Measurements from ENCODE around the gene CSNK2A1. TPM values are rescaled to one million over a fixed set of nuclear protein-coding genes. Genes with fewer than 3 reads are reported as not detected.

CSNK2A1 gene
- total RNA-seq, 1 donor from 2014 or later: 128 TPM

DNA sequence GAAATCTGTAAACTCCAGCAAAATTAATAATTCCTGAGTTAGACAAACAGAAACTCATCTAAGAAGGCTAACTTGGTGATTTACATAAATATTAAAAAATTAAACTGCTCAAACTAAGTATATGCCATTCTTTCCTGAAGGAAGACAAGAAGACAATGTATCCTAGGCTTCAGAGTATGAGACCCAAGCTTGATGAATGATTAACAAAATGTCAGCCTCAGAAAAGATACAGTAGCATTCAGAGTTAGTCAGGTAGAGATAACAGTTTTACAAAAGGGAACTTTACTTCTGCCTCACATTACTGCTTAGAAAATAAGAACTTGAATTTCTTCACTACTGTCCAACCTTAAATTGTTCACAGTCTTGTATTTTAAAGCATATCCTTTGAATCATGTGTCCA is 12.0 kb downstream of the CSNK2A1 start:
- DNase-seq (ENCODE audit: low spot score): no peak
- Mint-ChIP-seq H3K9me3 (ENCODE audit: unreplicated experiment) (no peaks in the 10 kb centered on the region), H3K27ac (ENCODE audit: unreplicated experiment) (no peak overlapping the region), H3K4me3 (ENCODE audit: unreplicated experiment) (no peak overlapping the region), H3K27me3 (ENCODE audit: unreplicated experiment) (peaks cover 2% of the 10 kb centered on the region), H3K4me1 (ENCODE audit: unreplicated experiment) (peaks cover 3% of the 10 kb centered on the region), H3K36me3 (ENCODE audit: low read depth, unreplicated experiment) (peaks cover 15% of the 10 kb centered on the region)
- TF ChIP-seq, protein P1, sequence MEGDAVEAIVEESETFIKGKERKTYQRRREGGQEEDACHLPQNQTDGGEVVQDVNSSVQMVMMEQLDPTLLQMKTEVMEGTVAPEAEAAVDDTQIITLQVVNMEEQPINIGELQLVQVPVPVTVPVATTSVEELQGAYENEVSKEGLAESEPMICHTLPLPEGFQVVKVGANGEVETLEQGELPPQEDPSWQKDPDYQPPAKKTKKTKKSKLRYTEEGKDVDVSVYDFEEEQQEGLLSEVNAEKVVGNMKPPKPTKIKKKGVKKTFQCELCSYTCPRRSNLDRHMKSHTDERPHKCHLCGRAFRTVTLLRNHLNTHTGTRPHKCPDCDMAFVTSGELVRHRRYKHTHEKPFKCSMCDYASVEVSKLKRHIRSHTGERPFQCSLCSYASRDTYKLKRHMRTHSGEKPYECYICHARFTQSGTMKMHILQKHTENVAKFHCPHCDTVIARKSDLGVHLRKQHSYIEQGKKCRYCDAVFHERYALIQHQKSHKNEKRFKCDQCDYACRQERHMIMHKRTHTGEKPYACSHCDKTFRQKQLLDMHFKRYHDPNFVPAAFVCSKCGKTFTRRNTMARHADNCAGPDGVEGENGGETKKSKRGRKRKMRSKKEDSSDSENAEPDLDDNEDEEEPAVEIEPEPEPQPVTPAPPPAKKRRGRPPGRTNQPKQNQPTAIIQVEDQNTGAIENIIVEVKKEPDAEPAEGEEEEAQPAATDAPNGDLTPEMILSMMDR (IDR thresholded peaks at IDR 0.05; ENCODE audit: unreplicated experiment): no peak

DNA sequence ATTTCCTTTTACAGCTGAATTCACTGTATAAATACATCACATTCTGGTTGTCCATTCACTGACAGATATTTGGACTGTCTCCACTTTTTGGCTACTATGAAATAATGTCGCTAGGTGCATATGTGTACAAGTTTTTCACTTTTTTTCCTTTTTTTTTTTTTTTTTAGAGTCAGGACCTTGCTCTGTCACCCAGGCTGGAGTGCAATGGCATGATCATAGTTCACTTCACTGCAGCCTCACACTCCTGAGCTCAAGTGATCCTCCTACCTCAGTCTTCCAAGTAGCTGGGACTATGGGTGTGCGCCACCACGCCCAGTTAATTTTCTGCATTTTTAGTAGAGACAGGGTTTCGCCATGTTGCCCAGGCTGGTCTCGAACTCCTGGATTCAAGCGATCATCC is 13.3 kb downstream of the CSNK2A1 start:
- Mint-ChIP-seq H3K36me3 (ENCODE audit: low read depth, unreplicated experiment) (peaks cover 15% of the 10 kb centered on the region), H3K27ac (ENCODE audit: unreplicated experiment) (no peak overlapping the region), H3K4me3 (ENCODE audit: unreplicated experiment) (no peak overlapping the region), H3K4me1 (ENCODE audit: unreplicated experiment) (no peaks in the 10 kb centered on the region), H3K9me3 (ENCODE audit: unreplicated experiment) (no peaks in the 10 kb centered on the region), H3K27me3 (ENCODE audit: unreplicated experiment) (peaks cover 2% of the 10 kb centered on the region)
- TF ChIP-seq, protein P1 (IDR thresholded peaks at IDR 0.05; ENCODE audit: unreplicated experiment): no peak
- no peak for DNase-seq (ENCODE audit: low spot score)

DNA sequence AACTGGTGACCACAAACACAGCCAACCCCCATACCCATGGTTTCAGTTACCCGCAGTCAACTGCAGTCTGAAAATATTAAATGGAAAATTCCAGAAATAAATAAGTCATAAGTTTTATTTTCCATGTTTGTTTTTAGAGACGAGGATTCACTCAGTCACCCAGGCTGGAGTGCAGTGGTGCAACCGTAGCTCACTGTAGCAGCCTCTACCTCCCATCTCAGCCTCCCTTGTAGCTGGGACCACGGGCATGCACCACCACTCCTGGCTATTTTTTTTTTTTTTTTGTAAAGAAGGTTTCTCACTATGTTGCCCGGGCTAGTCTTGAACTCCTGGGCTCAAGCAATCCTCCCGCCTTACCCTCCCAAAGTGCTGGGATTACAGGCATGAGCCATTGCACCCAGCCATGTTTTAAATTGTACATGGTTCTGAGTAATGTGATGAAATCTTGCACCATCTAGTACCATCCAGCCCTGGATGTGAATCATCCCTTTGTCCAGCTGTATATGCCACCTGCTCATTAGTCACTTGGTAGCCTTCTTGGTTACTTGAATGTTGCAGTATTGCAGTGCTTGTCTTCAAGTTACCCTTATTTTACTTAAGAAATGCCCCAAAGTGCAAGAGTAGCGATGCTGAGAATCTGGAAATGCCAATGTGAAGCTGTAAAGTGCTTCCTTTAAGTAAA is 14.5 kb downstream of the CSNK2A1 start:
- TF ChIP-seq, protein P1 (IDR thresholded peaks at IDR 0.05; ENCODE audit: unreplicated experiment): no peak
- no peak for DNase-seq (ENCODE audit: low spot score)
- H3K27me3 Mint-ChIP-seq (ENCODE audit: unreplicated experiment): no peaks in the 10 kb centered on the region
- no peaks in the 10 kb centered on the region for H3K9me3 Mint-ChIP-seq (ENCODE audit: unreplicated experiment)
- no peaks in the 10 kb centered on the region for H3K4me1 Mint-ChIP-seq (ENCODE audit: unreplicated experiment)
- no peak overlapping the region for H3K4me3 Mint-ChIP-seq (ENCODE audit: unreplicated experiment)
- no peak overlapping the region for H3K27ac Mint-ChIP-seq (ENCODE audit: unreplicated experiment)
- H3K36me3 Mint-ChIP-seq (ENCODE audit: low read depth, unreplicated experiment): peaks cover 15% of the 10 kb centered on the region

DNA sequence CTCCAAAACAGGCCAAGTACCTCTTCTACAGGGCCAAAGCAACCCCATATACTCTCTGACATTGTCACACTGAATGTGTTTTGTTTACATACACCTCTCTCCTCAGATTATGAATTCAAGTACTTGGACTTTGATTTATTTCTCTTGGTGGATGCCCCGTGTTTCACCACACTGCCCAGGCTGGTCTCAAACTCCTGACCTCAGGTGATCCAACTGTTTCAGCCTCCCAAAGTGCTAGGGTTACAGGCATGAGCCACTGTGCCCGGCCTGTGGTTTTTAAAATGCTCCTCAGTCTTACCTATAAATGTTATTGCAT is 16.1 kb downstream of the CSNK2A1 start:
- peak overlapping the region; percentile 63 for H3K4me3 Mint-ChIP-seq (ENCODE audit: unreplicated experiment)
- H3K27ac Mint-ChIP-seq (ENCODE audit: unreplicated experiment): no peak overlapping the region
- H3K27me3 Mint-ChIP-seq (ENCODE audit: unreplicated experiment): no peaks in the 10 kb centered on the region
- H3K4me1 Mint-ChIP-seq (ENCODE audit: unreplicated experiment): no peaks in the 10 kb centered on the region
- TF ChIP-seq, protein P1 (IDR thresholded peaks at IDR 0.05; ENCODE audit: unreplicated experiment): no peak
- no peak for DNase-seq (ENCODE audit: low spot score)
- H3K9me3 Mint-ChIP-seq (ENCODE audit: unreplicated experiment): no peaks in the 10 kb centered on the region
- H3K36me3 Mint-ChIP-seq (ENCODE audit: low read depth, unreplicated experiment): peaks cover 15% of the 10 kb centered on the region

DNA sequence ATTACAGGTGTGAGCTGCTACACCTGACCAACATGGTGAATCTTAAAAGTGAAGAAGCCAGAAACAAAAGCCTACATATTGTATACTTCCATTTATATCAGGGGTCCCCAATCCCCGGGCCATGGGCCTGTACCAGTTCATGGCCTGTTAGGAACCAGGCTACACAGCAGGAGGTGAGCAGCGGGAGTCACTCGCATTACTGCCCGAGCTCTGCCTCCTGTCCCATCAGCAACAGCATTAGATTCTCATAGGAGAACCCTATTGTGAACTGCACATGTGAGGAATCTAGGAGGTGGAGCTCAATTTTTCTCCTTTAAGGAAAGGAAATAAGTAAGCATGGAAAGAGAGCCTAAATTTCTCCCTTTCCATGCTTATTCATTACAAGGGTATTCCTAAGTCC is 21.7 kb downstream of the CSNK2A1 start:
- Mint-ChIP-seq H3K4me1 (ENCODE audit: unreplicated experiment) (peaks cover 6% of the 10 kb centered on the region), H3K27ac (ENCODE audit: unreplicated experiment) (no peak overlapping the region), H3K27me3 (ENCODE audit: unreplicated experiment) (peaks cover 2% of the 10 kb centered on the region), H3K36me3 (ENCODE audit: low read depth, unreplicated experiment) (peaks cover 11% of the 10 kb centered on the region), H3K4me3 (ENCODE audit: unreplicated experiment) (no peak overlapping the region), H3K9me3 (ENCODE audit: unreplicated experiment) (no peaks in the 10 kb centered on the region)
- TF ChIP-seq, protein P1 (IDR thresholded peaks at IDR 0.05; ENCODE audit: unreplicated experiment): no peak
- no peak for DNase-seq (ENCODE audit: low spot score)
